Skin epidermis (tissue), 12 donors: ENCODE data around the gene CRIP1.

Experiments
- H3K27ac ChIP-seq, 21 experiments: fragments of 200-600 bp; sonication (generic) in 11 of 21; one replicate each; pipeline ENCODE4 v1.5.0; 2020; ENCODE audit warnings: mild to moderate bottlenecking in 3 of 21, inconsistent platforms in 2 of 21, moderate library complexity in 2 of 21
- H3K4me3 ChIP-seq, 7 experiments: fragments of 200-600 bp; sonication (generic) in 2 of 7; one replicate each; pipeline ENCODE4 v1.5.0; 2020; ENCODE audit warnings: inconsistent platforms in 2 of 7, mild to moderate bottlenecking in 2 of 7, moderate library complexity in 1 of 7

The CRIP1 gene

DNA sequence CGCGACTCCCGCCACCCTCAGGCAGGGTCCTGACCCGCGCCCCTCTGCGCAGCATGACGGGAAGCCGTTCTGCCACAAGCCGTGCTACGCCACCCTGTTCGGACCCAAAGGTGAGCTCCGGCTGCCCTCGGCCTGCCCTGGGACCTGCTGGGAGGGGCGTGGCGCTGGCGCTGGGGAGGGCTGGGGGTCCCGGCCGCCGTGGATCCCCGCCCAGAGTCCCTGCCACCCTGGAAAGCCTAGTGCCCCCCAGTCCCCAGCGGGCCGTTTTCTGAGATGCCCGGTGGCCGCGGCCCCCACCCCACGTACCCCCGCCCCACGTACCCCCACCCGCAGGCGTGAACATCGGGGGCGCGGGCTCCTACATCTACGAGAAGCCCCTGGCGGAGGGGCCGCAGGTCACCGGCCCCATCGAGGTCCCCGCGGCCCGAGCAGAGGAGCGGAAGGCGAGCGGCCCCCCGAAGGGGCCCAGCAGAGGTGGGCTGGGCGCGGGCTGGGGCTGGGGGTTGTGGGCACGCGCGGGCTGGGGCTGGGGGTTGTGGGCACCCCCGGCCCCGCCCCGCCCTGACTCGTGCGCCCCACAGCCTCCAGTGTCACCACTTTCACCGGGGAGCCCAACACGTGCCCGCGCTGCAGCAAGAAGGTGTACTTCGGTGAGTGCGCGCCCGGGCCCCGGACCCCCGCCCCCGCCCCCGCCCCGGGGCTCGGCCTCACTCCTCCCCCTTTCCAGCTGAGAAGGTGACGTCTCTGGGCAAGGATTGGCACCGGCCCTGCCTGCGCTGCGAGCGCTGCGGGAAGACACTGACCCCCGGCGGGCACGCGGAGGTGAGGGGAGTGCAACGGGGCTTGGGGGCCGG, 8.1 kb upstream of the CRIP1 start:
- Histone ChIP-seq H3K4me3 (peak overlapping the region in 1 of 7 experiments; percentile 7), H3K27ac (peak overlapping the region in 7 of 21 experiments; percentile 12 to 62 (median 38))

DNA sequence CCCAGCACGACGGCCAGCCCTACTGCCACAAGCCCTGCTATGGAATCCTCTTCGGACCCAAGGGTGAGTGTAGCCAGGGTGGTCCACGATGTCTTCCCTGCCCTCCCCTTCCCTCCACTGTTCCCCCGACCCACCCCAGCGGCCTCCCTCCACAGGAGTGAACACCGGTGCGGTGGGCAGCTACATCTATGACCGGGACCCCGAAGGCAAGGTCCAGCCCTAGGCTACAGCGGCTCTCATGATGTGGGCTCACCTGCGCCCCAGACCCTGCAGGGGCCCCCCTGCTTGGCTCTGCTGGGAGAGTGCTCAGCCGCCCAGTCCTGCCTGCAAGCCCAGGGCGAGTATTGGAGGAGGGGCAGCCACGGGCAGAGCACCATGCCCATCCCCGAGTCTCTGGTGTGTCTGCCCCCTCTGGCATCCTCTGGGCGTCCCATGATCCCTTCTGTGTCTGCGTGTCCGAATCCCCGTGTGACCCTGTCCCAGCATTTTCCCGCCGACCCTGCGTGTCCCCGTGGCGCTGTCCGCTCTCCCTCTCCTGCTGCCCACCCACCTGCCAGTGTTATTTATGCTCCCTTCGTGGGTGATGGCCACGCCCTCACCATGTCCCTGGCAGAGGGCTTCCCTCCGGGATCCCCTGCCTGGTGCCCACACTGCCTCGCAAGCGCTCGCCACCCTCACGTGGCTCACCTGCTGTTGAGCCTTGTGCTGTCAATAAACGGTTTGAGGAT, 7.1 kb upstream of the CRIP1 start:
- Histone ChIP-seq H3K27ac (peak overlapping the region in 7 of 21 experiments; percentile 93 to 99 (median 97)), H3K4me3 (no peak overlapping the region)

DNA sequence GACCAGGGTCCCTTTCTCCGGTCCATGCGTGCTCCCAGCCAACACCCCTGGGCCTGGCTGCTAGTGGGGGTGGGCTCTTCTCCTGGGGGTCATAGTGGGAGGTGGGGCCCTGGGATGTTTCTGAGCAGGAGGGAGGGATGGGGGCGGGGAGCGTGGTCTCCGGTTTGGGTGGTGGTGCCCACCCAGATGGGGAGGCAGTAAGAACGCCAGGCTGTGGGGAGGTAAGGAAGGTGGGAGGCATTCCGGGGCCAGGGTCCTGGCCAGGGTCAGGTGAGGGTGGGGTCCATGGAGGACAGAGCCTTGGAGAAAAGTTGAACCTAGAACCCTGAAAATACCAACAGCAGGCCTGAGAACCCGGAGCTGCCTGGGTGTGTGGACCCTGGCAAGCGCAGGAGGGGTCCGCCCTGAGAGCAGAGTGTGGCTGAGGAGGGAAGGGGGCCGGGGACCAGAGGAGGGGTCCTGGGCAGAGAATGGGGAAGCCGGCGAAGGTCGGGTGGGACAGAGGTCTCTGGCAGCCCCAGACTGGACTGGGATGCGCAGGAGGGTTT, 6.4 kb upstream of the CRIP1 start:
- Histone ChIP-seq H3K27ac (peak overlapping the region in 19 of 21 experiments; percentile 0 to 99 (median 95)), H3K4me3 (no peak overlapping the region)

DNA sequence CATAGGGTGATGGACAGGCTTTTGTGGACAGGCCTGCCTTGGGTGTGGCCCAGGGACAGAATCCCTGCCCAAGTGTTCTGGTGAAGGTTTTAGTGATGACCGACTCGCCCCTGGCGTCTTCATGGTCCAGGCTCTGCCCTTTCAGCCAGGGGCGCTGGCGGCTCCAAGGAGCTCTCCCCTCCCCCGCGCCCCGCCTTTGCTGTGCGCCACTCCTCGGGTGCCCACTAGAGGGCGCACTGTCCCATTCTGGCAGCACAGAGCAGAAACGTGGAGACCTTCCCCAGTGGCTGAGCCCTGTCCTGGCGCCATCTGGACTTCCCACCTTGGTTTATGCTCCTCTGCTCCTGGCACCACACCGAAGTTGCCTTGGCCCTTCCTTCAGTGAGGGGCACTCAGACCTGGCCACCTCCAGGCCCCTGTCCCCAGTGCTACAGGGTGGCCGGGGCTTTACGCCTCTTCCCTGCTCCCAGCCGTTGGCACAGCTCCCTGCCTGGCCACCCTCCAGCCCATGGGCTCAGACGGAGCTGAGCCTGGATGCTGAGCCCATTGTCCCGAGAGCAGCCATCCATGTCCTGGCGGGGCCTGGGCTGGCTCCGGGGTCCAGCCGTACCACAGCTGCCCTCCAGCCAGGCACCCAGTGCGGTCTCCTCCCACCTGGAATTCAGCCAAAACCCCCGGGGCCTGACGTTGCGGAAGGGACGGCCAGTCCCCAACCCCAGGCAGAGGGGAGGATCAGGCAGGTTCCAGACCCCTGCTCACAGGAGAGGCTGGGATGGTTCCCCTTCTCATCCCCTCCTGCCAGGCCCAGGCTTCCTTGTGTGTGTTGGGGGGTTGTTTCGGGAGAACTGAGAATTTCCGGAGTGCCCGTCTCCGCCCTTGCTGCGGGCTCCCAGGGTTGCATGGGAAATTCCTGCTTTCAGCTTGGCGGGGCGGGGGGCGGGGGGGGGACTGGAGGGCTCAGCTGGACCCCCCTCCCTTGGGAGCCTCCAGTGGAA, 5.6 kb upstream of the CRIP1 start:
- Histone ChIP-seq H3K27ac (peak overlapping the region; percentile 84 to 99 (median 95)), H3K4me3 (peak overlapping the region; percentile 20 to 31 (median 28))

DNA sequence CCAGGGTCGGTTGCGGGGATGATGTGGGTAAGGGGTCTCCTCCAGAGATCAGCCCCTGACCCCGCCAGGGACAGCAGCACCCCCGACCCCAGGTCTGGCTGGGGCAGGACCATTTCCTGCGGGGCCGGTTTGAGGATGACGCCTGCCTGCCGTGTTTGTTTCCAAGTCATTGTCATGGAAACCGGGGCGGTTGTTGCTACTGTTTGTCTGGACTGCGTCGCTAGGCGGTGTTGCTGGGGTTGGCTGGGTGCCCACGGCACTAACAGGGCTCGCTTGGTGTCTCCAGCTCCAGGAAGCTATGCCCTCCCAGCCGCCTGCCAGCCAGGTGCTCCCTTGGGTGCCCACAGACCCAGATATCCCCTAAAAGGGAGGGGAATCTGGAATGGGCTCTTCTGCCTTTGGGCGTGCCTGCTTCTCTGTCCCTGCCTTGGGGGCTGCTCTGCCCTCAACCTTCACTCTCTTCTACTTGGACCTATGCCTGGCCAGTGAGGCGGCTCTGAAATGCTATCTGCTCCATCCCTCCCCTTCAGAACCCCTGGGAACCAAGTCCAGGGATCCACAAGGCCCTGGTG, 4.7 kb upstream of the CRIP1 start:
- H3K27ac ChIP-seq = peak overlapping the region; percentile 84 to 99 (median 95)
- H3K4me3 ChIP-seq = peak overlapping the region; percentile 20 to 31 (median 28)

DNA sequence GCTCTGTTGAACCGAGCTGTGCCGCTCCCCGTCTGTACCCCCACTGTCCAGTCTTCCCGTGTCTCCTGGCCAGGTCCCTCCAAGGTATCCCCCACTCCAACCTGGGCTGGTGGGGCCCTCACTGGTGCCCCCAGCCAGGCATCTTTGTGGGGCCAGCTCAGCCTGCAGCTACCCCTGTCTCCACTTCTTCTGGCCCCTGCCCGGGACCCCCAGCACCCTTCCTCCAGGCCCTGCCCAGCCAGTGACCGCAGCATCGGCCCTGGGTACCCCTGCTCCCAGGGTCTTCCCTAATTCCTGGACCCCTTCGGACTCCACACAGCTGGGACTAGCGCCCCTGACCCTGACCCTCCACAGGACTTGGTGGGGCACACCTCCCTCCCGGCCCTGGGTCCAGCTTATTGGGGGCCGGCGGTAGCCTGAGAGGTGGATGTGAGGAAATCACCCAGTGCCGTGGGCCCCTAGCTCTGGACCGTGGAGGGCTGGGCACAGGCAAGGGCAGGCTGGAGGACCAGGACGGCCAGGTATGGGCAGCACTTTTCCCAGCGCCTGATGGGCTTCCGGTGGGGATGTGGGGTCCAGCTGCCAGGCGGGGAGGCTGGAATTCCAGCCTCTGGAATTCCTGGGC, 4.1 kb upstream of the CRIP1 start:
- Histone ChIP-seq H3K27ac (peak overlapping the region; percentile 51 to 99 (median 95)), H3K4me3 (no peak overlapping the region)

DNA sequence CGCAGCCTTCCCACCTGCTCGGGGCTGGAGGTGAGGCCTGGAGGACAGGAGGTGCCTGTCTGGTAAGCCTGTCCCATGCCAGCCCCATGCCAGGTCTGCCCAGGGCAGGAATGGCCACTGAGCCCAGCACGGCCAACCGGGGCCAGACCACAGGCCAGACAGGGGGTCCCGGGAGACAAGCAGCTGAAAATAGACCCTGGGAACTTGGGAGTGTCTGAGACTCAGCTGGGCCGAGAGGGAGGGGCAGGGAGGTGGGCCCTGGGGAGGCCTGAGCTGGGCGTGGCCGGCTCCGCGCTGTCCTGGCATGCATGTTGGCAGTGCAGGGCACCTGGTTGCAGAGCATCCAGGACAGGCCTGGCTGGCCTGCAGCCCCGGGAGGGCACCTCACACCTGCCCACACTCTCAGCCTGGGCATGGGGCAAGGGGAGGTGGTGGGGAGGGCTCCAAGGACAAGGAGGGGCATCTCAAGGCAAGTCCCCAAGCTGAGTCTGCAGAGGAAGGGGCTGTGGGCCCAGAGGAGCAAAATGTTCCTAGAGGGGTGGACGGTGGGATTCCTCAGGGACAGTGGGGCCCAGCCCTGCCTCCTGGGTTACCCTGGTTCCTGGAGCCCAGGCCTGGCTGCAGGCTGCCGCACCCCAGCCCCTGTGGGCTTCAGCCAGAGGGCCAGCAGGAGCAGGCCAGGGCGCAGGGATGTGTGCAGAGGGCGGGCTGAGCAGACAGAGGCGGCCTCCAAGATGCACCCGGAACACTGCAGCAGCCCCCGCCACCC, 3.2 kb upstream of the CRIP1 start:
- Histone ChIP-seq H3K27ac (peak overlapping the region in 19 of 21 experiments; percentile 18 to 99 (median 95)), H3K4me3 (no peak overlapping the region)

DNA sequence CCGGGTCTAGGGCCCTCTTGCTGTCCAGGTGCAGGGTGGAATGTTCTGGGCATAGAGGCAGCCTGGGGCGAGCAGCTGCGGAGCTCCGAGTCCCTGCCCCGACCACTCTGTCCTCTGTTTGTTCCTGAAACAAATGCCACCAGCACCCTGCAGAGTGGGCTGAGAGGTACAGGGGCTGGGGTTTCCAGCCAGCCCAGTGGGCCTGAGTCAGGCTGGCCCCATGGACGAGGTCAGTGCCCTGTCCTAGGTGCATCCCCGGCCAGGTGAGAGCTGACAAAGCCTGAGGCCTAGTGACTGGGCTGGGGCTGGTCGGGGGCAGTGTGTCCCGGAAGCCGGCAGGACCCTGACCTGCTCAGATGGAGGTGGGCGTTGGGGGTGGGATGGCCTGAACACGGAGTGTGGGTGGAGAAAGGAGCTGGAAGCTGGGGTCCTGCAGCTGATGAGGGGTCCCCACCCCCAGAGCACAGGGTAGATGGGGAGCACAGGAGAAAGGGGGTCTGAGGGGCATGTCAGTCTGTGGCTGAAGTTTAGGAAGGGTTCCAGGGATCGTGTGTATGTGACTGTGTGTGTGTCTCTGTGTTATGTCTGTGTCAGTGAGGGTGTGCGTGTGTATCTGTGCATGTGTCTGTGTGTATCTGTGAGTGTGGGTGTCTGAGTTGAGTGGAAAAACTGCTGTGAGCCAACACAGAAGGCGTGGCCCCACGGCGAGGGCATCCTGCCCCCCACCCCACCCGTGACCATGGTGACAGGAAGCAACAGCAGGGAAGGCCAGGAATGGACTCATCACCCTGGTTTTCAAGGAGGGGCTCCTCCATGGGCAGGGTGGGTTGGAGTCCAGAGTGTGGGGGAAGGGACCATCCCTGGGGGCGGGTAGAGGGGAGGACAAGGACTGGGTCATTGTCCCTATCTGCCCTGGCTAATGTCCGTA, 2.4 kb upstream of the CRIP1 start:
- no peak overlapping the region for H3K4me3 ChIP-seq
- peak overlapping the region in 18 of 21 experiments; percentile 7 to 99 (median 96) for H3K27ac ChIP-seq

DNA sequence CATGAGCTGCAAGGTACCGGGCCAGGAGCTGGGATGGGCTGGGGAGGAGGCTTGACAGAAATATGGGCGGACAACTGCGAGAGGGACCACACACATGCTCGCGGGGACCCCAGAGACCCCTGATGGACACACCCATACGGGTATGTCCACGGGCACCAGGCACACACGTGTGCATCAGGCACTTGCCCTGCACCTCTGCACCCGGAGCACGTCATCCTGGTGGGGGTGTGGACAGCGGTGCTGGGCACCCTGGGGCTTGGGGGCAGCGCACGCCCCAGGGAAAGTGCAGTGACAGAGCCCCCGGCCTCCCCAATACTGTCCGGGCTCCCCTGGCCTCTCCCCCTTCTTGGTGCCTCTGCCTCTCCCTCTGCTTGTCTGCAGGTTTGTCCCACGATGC, 1.7 kb upstream of the CRIP1 start:
- peak overlapping the region in 15 of 21 experiments; percentile 14 to 99 (median 96) for H3K27ac ChIP-seq

DNA sequence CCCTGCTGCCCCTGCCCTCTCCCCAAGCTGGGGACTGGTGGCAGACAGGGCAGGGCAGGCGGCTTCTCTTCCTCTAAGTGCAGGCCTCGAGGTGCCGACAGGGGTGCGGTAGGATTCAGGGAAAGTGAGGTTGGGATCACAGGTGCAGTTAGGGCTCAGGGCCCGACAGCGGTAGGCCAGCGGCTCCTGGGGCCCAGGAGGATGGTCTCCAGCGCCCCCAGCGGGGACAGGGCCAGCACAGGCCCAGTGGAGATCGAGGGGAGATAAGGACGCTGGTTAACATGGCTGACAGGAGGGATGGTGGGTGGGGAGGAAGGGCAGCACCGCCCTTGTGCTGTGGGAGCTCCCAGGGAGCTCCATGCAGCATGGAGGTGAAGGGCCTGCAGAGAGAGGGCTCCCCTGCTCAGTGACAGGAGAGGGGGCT, 935 bp upstream of the CRIP1 start:
- Histone ChIP-seq H3K4me3 (peak overlapping the region in 2 of 7 experiments; percentile 76 to 88), H3K27ac (peak overlapping the region in 20 of 21 experiments; percentile 8 to 99 (median 94))

More for the DNA sequence above, 1.7 kb upstream of the CRIP1 start:
- H3K4me3 ChIP-seq = no peak overlapping the region

DNA sequence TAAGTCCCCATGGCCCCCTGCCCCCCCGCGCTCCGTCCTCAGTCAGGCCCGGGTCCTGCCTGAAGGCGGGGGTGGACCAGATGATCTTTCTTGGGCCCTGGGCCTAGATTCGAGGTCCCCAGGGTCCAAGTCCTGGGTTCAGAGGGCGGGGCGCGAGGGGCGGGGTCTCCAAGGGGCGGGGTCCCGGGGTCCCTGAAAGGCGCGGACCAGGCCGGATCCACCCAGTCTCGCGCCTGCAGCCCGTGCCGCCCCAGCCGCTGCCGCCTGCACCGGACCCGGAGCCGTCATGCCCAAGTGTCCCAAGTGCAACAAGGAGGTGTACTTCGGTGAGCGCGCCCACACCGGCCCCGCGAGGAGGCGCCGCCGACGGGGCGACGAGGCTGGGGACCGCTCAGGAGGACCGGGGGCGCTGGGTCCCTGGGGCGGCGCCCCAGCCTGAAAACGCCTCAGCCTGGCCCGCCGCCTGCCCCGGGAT, 325 bp downstream of the CRIP1 start:
- Histone ChIP-seq H3K27ac (peak overlapping the region; percentile 52 to 99 (median 93)), H3K4me3 (peak overlapping the region; percentile 37 to 88 (median 65))

DNA sequence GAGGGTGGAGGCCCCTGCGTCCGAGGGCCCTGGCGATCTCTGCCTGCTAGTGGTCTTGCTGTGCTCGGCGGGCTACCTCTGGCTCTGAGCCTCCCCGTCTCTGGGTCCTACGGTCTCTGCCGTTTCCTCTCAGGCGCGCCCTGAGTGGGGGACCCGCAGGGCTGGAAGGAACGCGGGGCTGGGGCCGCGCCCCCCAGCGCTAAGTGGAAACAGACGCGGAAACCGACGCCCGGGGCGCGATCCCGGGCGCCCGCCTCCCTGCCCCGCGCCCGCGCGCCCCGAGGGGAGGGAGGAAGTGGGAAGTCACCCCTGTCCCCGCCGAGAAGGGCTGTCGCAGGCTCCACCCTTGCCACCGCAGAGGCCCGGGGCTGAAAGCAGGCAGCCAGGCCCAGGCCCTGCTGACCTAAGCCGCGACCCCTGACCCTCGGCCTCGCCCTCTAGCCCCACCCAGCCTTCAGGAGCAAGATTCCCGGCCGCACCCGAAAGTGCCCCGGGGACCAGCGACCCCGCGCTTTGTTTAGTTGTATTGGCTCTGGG, 831 bp downstream of the CRIP1 start:
- H3K27ac ChIP-seq = peak overlapping the region; percentile 52 to 99 (median 93)
- peak overlapping the region; percentile 37 to 88 (median 65) for H3K4me3 ChIP-seq

DNA sequence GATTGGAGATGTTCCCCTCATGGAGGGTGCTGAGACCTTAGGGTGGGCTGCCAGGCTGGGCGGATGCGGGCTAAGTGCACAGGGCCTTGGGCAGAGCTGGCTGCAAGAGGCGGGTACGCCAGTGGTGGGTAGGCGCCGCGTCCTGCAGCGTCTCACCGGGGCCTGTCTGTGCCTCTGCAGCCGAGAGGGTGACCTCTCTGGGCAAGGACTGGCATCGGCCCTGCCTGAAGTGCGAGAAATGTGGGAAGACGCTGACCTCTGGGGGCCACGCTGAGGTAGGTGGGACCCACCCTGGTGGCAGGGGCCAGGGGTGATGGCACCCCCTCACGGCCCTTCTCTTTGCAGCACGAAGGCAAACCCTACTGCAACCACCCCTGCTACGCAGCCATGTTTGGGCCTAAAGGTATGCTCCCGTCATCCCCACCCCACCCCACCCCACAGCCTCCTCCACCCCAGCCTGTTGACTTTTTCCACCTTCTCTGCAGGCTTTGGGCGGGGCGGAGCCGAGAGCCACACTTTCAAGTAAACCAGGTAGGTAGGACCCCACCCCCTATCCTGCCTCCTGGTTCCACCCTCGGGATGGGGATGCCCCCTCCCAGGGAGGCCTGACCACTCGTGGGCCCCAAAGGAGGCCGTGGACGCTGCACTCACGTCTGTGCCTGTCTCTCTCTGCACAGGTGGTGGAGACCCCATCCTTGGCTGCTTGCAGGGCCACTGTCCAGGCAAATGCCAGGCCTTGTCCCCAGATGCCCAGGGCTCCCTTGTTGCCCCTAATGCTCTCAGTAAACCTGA, 1.5 kb downstream of the CRIP1 start:
- Histone ChIP-seq H3K4me3 (peak overlapping the region; percentile 37 to 88 (median 65)), H3K27ac (peak overlapping the region; percentile 52 to 99 (median 93))

DNA sequence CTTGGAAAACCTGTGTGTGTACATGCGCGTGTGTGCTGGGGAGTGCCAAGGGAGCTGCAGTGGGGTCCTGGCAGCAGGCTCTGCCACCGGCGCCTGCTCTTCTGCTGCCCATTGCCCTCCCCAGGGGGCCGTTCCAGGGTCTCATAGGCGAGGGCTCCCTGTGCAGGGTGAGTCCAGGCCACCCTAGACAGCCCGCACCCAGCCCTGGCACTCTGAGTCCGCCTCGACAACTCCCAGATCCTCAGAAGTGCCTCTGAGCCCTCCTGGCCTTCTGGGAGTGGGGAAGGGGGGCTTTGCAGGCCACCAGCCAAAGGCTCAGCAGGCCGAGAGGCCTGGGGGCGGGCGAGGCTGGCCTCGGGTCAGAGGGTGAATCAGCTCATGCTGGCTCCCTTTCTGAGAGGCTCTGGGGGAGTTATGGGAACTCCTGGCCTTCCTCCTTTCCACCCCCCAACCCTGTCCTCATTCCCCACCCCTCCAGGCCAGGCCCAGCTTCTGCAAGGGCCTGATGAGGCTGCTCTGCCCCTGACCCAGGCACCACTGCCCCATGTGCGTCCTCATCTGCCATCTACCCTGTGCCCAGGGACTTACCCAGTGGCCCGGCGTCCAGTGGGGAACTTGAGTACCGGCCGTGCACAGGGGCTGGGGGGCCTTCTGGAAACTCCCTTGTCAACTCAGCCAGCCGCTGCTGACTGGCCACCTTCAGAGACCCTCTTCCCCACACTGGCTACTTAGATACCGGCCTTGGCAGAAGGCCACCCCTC, 2.3 kb downstream of the CRIP1 start:
- Histone ChIP-seq H3K27ac (peak overlapping the region in 20 of 21 experiments; percentile 52 to 99 (median 94)), H3K4me3 (peak overlapping the region; percentile 37 to 88 (median 65))
